Measurements from ENCODE around the gene GRIA3.

The GRIA3 gene

DNA sequence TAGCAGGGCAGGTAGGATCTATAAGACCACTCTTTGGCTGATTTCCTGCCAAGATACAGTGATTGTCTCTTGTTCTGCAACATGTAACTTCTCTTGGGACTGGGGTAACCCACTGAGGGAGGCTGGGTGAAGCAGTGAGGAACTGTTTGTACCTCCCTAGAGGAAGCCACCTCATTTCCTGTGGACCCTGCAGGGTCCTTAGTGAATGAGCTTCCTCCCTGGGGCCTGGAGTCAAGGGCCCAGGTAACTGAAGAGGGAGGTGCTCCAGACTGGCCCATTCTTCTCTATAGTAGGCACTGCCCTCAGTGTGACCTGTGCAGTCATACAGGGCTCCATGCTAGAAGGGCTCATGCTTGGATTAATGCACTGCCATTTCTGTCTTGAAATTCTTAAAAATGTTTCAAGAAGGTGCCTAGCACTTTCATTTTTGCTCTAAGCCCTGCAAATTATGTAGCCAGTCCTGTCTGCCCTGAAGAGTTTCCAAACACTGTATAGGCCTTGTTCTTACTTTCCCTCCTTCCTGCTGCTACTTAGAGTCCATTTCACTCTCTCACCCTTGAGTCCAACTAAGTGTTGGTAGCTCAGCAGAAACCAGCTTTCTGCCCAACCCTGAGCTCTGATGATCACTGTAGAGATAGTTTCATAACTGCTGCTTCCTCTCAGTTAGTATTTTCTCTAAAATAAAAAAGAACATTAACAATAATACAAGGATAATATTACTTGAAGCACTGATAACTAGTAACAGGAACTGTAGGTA lies 8.5 kb upstream of the GRIA3 start:
- TF ChIP-seq GATA3 (IDR thresholded peaks at IDR 0.05; ENCODE audit: low read depth, low read length) (no peak), GATA2 (IDR thresholded peaks at IDR 0.05; ENCODE audit: low read depth, low read length) (no peak)

DNA sequence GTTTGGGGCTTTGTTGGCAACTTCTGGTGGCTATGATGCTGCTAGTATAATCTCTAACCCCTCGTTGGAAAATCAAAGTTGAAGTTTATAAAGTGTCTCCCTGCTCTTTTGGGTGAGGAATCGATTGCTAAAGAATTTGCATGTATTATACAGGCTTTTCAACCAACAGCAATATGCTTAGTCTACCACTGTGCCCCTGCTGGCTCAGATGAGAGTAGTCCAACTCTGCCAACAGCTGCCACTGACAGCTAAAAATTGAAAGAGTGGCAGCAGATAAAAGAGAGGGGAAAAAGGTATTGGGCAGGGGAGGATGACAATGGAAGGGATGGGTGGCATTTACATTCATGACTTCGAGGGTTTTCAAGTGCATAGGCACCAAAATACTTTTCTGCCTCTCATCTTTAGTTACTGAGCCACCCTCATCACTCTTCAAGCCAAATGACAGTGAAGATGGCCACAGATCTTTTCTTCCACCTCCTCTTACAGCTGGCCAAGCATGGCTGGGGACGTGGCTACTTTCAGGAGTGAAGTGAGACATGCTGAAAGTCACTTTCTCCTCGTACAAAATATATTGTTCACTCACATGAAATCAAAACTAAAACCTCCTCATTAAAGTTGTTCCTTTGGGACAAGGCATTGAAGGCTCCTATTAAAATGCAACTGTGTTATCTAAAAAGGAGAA lies 2.7 kb upstream of the GRIA3 start:
- no peak for TF ChIP-seq GATA2 (IDR thresholded peaks at IDR 0.05; ENCODE audit: low read depth, low read length)
- TF ChIP-seq GATA3 (IDR thresholded peaks at IDR 0.05; ENCODE audit: low read depth, low read length), result no peak

DNA sequence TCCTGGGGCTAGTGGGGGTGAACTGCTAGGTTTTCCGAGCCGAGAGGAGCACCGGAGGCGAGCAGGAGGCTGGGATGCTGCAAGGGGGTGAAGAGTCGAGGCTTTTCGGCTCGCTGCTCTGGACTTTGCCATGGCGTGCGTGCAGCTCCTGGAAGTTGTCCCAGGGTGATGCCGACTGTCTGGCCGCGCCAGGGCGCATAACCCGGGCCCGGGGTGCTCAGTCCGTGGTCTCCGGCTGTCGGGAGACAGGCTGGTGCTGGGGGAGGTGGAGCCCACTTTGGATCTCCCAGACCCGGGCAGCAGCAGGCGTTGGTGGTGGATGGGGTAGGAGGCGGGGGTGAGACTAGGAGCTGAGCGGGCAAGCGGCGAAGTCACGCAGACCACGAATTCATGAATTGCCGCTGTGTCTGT lies 793 bp downstream of the GRIA3 start:
- TF ChIP-seq GATA3 (IDR thresholded peaks at IDR 0.05; ENCODE audit: low read depth, low read length), result no peak
- no peak for TF ChIP-seq GATA2 (IDR thresholded peaks at IDR 0.05; ENCODE audit: low read depth, low read length)

DNA sequence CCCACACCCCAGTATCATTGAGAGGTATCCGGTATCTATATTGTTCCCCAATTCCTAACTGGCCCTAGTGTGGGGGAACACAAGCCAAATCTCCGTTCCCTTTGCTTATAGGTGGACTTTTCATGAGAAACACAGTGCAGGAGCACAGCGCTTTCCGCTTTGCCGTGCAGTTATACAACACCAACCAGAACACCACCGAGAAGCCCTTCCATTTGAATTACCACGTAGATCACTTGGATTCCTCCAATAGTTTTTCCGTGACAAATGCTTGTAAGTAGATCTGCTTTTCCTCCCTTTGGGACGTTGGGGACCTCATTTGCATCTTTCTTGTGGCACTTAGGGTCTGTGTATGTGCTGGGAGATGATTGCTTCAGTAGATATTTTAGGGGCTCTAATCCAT lies 1.6 kb downstream of the GRIA3 start:
- TF ChIP-seq GATA3 (IDR thresholded peaks at IDR 0.05; ENCODE audit: low read depth, low read length) (no peak), GATA2 (IDR thresholded peaks at IDR 0.05; ENCODE audit: low read depth, low read length) (no peak)

DNA sequence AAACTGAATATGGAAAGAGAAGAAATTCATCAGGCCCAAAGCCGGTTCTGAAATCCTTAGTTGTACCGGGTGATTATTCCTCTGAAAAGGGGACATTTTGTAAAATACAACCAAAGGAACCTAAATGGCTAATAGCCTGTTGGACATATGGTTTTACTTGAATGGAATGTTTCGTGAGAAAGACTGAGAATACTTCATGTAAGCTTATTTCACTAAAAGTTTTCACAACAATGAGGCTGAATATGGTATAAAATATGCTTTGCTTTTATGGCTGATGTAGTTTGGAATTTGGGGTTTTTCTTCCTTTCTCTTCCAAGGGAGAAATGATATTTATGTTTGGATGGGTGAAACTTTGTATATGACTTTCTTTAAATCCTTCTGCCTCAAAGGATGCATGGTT lies 2.7 kb downstream of the GRIA3 start:
- no peak for TF ChIP-seq GATA2 (IDR thresholded peaks at IDR 0.05; ENCODE audit: low read depth, low read length)
- no peak for TF ChIP-seq GATA3 (IDR thresholded peaks at IDR 0.05; ENCODE audit: low read depth, low read length)

DNA sequence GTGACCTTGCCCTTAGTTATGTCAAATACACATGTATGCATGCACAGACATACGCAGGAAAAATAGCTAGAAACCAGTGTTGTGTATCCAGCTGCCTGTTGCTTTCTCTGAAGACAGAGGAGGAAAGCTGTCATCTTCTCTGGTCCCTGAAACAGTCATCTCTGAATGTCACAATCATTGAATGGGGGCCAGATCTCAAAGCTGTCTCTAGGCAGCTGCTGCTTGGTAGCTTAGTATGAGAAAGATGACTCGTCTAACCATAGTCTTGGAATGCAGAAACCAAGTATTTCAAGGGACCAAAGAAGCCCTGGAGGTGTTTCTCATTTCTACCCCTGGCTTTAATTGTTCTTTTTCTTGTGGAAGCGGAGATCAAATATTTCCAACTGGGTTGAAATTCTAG lies 4.0 kb downstream of the GRIA3 start:
- TF ChIP-seq GATA3 (IDR thresholded peaks at IDR 0.05; ENCODE audit: low read depth, low read length) (no peak), GATA2 (IDR thresholded peaks at IDR 0.05; ENCODE audit: low read depth, low read length) (no peak)

DNA sequence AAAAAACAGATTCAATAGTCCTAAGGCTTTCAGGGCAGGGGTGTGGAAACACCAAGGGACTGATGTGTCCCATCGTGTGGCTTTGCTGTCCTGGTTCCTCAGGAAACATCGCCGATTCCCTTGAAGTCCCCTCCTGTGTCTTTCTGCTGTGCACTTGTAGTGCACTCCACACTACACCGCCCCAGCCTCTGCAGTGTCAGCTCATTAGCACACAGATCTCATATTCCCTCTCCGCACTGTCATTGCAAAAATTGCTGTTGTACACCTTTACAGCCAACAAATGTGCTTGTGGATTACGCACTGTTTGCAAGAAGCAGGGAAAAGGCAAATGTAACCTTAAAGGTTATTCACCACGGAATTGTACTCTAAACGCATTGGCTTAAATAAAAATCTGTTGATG lies 5.3 kb downstream of the GRIA3 start:
- TF ChIP-seq GATA3 (IDR thresholded peaks at IDR 0.05; ENCODE audit: low read depth, low read length) (no peak), GATA2 (IDR thresholded peaks at IDR 0.05; ENCODE audit: low read depth, low read length) (no peak)

DNA sequence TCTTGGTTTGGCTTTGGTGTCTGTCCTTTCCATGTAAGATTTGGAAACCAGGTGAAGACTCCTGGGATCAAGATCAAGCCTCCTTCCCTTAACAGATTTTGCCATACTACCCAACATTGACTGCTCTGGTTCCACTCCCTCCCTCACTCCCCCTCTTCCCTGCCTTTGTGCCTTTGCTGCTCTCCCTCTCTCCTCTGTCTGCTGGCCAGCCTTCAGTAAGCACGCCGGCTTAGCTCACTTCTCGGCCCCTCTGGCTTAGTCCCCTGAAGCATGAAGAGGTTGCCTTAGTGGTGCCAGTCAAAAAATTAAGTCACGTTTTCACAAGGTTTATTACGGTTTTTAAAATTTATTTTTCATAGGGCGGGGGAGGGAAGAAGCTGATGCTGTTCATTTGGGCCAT lies 6.0 kb downstream of the GRIA3 start:
- TF ChIP-seq GATA2 (IDR thresholded peaks at IDR 0.05; ENCODE audit: low read depth, low read length) (no peak), GATA3 (IDR thresholded peaks at IDR 0.05; ENCODE audit: low read depth, low read length) (no peak)

DNA sequence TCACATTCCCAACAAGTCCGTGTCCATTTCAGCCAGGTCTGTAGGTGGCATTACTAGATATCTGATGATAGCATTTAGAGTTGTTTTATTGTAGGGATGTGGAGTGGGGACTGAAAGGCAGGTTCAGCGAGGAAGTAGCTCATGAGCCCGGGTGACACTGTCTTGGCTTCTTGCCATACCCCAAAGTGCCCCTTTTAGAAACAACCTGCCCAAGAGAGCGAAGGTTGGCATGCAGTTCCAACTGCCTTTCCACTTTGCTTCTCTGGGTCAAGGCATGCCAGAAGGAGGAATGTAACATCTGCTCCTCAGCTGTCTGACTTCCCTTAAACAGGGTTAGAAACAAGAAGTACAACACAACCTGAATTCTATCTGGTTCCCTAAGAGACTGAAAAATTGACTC lies 9.0 kb downstream of the GRIA3 start:
- no peak for TF ChIP-seq GATA2 (IDR thresholded peaks at IDR 0.05; ENCODE audit: low read depth, low read length)
- no peak for TF ChIP-seq GATA3 (IDR thresholded peaks at IDR 0.05; ENCODE audit: low read depth, low read length)

DNA sequence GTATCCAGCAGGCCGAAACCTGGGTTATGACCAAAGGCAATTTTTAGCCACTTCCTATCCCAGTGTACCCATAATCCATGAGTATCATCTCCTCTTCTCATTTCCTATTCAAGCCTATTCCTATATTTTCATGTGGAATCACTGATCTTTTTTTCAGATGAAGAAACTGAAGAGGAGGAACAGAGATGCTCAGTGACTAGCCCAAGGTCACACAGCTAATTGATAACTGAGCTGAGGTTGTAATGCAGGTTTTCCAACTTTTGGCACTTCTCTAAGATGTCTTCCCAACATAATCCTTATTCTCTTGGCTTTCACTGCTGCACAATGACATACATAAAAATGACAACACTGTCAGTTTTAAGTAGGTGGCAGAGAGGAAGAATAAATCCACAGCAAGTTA lies 15.3 kb downstream of the GRIA3 start:
- no peak for TF ChIP-seq GATA3 (IDR thresholded peaks at IDR 0.05; ENCODE audit: low read depth, low read length)
- TF ChIP-seq GATA2 (IDR thresholded peaks at IDR 0.05; ENCODE audit: low read depth, low read length), result no peak

DNA sequence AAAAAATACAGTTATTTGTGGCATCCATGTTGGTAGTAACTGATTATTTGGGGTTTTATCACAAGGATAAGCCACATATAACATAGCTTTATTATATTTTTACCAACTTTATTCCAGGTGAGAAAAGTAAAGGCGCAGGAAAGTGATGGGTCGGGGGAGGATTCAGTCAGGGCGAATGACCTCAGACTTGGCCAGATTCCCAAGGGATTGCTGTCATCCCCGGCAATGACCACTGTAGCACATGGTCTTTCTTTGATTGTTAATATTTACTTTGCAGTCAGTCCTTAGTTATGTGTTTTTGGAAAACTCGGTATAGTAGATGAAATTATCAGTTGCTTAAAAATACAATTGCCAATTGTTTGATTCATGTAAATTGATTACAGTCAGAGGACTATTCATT lies 17.6 kb downstream of the GRIA3 start:
- TF ChIP-seq GATA3 (IDR thresholded peaks at IDR 0.05; ENCODE audit: low read depth, low read length) (no peak), GATA2 (IDR thresholded peaks at IDR 0.05; ENCODE audit: low read depth, low read length) (no peak)

DNA sequence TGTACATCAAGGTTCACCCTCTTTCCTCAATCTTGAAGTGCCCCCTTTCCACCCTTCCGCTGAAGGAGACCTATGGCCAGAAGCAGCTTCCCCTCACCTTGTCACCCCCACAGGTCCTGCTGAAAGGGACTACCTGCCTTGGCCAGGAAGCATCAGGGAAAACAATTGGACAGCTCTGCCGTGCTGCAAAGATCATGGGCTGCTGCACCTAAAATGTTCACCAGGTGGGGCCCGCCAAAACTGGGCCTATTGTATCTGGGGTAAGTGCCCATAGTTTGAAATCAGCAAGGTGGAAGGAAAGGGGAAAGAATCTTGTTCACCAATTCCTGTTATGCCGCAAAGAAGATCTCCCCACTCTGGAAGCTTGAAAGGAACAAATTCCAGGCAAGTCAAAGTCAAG lies 18.4 kb downstream of the GRIA3 start:
- TF ChIP-seq GATA2 (IDR thresholded peaks at IDR 0.05; ENCODE audit: low read depth, low read length) (no peak), GATA3 (IDR thresholded peaks at IDR 0.05; ENCODE audit: low read depth, low read length) (no peak)

DNA sequence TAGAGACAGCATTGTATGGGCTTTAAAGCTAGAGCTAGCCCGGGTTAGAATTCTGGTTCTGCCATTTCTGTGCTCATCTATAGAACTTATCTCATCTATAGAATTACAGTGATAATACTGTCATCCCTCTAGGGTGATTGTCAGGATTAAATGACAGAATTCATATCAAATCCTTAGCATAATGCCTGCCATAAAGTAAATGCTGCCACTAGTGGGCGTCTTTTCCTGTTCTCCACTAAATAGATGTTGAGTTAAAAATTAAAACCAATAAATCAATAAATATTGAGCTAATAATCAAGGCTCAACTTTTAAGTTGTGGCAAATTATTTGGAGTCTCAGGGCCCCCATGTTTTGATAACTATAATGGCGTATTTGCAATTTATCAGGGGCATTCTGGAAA lies 19.7 kb downstream of the GRIA3 start:
- TF ChIP-seq GATA3 (IDR thresholded peaks at IDR 0.05; ENCODE audit: low read depth, low read length), result no peak
- no peak for TF ChIP-seq GATA2 (IDR thresholded peaks at IDR 0.05; ENCODE audit: low read depth, low read length)

DNA sequence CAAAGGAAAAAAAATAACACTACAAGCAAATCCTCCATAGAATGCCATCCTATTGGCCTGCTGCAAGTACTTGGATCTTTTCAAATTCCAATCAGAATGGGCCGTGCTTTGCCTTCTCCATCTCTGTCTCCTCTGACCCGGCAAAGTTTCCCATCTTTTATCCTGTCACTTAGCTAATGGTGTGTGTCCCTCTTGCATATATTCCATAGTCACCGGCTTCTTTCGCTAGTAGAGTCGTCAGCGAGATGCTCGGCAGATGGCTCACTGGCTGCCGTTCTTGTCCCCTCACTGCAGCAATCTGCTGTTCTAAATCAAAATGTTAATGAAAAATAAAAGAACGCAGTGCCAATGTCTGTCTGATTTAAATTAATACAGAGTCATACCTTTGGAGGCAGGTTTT lies 22.1 kb downstream of the GRIA3 start:
- TF ChIP-seq GATA3 (IDR thresholded peaks at IDR 0.05; ENCODE audit: low read depth, low read length) (no peak), GATA2 (IDR thresholded peaks at IDR 0.05; ENCODE audit: low read depth, low read length) (no peak)

DNA sequence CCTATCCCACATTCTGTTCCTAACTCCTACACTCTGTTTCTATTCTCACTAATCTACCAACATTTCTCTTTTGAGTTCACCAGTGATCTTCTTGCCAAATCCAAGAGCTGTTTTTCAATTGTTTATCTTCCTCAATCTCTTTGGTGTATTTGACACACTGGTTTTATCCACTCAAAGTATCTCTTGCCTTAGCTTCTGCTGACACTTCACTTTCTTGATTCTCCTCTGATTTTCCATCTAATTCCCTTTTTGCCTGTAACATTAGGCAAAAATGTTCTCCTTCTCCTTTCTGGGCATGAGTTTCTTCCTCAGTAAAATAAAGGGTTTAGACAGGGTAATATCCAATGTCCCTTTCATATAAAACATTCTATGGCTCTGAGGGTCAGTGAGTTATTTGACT lies 26.2 kb downstream of the GRIA3 start:
- TF ChIP-seq GATA3 (IDR thresholded peaks at IDR 0.05; ENCODE audit: low read depth, low read length) (no peak), GATA2 (IDR thresholded peaks at IDR 0.05; ENCODE audit: low read depth, low read length) (no peak)

Data from SH-SY5Y (cell line).